OCI-LY7 (cell line): ENCODE results near the gene AUTS2.

Experiments
- CTCF ChIP-seq: fragments of 200-600 bp; sonication (generic); conservative IDR thresholded peaks from 2 replicates; pipeline ENCODE4 v1.5.1; 2014; ENCODE audit warnings: mild to moderate bottlenecking, antibody characterized with exemption, low read length, moderate library complexity, mixed read lengths
- EZH2phosphoT487 ChIP-seq: fragments of 200-600 bp; sonication (generic); IDR thresholded peaks from 2 replicates; pipeline ENCODE4 v1.6.1; 2018; ENCODE audit warnings: low read depth, borderline replicate concordance, mild to moderate bottlenecking, mixed run types, antibody characterized with exemption, low read length, moderate library complexity, mixed read lengths

GRCh38 chr7:70040970-70041766 is 442.9 kb downstream of the AUTS2 start:
- TF ChIP-seq CTCF (peak; percentile 82), EZH2phosphoT487 (no peak)
